ENCODE measurements around the gene NDST1.

GRCh38 chr5:150548123-150548522 lies 40.2 kb downstream of the NDST1 start:
- TF ChIP-seq, protein P1, sequence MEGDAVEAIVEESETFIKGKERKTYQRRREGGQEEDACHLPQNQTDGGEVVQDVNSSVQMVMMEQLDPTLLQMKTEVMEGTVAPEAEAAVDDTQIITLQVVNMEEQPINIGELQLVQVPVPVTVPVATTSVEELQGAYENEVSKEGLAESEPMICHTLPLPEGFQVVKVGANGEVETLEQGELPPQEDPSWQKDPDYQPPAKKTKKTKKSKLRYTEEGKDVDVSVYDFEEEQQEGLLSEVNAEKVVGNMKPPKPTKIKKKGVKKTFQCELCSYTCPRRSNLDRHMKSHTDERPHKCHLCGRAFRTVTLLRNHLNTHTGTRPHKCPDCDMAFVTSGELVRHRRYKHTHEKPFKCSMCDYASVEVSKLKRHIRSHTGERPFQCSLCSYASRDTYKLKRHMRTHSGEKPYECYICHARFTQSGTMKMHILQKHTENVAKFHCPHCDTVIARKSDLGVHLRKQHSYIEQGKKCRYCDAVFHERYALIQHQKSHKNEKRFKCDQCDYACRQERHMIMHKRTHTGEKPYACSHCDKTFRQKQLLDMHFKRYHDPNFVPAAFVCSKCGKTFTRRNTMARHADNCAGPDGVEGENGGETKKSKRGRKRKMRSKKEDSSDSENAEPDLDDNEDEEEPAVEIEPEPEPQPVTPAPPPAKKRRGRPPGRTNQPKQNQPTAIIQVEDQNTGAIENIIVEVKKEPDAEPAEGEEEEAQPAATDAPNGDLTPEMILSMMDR (IDR thresholded peaks at IDR 0.05 in 8 of 11, conservative IDR thresholded peaks at IDR 0.05 in 3 of 11), result no peak
- no peak for TF ChIP-seq POLR2A (IDR thresholded peaks at IDR 0.05)

Measured in spleen (tissue), 7 donors.